GM21619 (cell line): Measurements from ENCODE around the gene CANX.
"Not testable (repeated sequence)": the region's sequence is repeated elsewhere in the genome, so short reads cannot be mapped to it uniquely, and the experiment has no call there.

Experiments
- ATAC-seq: cut with Tn5 transposase; IDR thresholded peaks from one replicate; pipeline ENCODE4 v1.9.1; 2021; ENCODE audit not compliant: unreplicated experiment

CANX gene

GRCh38 chr5:179697993-179698934, 503 bp upstream of the CANX start:
- peak; percentile 90 for ATAC-seq

GRCh38 chr5:179699616-179700237, 960 bp downstream of the CANX start:
- no peak for ATAC-seq

GRCh38 chr5:179700401-179700918, 1.7 kb downstream of the CANX start:
- ATAC-seq, result no peak

DNA sequence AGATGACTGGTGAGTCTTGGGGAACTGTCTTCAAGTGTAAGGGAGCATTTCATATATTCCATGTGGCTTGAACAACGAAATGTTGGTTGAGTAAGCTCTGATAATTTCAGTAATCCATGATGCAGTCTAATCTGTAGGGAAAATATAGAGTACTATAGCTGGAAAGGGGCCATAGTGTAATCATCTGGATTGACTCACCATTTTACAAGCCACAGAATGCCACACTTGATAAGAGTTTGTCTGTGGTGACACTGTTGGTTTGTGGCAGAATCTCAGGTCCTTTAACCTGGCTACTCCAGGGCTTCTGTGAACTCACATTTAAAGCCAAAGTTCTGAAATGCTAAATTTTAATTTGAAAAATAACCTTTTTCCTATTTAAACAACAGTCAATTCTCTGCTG, 17.5 kb downstream of the CANX start:
- no peak for ATAC-seq

GRCh38 chr5:179720222-179720621, 21.5 kb downstream of the CANX start:
- no peak for ATAC-seq

GRCh38 chr5:179724163-179724562, 25.4 kb downstream of the CANX start:
- no peak for ATAC-seq

GRCh38 chr5:179727106-179727505, 28.3 kb downstream of the CANX start:
- no peak for ATAC-seq

DNA sequence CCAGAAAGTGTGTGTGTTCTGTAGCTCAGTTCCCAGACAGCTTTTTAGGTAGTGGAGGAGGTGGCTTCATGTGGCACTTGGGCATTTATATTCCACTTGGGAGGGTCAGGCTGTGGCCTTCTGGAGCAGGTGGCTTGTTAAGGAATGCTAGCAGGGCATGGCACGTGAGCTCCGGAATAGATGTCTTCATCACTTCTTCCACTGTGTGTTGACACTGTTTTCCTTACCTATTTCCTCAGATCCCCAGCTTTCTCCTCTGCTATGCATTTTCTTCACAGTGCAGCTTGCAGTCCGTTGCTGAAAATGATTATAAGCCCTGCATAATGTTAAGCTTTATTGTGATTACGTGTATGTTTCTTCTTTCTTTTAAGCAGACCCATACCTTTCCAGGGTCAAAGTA, 30.5 kb downstream of the CANX start:
- no peak for ATAC-seq

DNA sequence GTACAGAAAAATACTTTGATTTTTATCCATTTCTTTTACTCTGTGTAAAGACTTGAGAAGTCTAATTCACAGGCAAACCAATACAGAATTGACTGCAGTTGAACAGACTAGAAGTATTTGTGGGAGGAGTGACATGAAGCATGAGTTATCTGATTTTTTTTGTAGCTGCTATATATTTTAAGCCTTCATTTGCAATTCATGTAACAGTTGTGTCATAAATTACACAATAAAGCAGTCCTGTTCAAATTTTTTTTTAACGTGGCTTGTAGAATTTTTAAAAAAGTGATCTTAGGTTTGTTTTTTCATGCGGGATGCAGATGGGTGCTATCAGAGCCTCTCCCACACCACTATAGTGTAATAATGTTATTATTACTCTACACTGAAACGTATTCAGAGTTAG, 31.0 kb downstream of the CANX start:
- ATAC-seq, result no peak

DNA sequence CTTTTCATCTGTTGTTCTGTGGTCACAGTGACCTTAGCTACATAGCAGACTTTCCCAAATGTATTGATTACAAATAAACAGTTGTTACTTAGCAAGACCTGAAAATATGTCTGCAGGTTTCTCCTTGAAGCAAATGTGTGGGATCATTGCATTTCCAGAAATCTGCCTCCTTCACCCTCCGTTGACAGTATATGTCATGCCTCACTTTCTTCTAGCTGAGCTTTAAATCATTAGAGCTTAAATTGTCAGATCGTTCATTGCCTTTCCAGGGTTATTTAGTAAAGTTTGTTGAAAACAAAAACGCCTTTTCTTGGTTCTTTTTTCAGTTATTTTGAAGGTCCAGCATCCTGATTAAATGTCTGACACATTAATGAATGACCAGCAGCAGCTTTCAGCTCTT, 31.6 kb downstream of the CANX start:
- no peak for ATAC-seq

DNA sequence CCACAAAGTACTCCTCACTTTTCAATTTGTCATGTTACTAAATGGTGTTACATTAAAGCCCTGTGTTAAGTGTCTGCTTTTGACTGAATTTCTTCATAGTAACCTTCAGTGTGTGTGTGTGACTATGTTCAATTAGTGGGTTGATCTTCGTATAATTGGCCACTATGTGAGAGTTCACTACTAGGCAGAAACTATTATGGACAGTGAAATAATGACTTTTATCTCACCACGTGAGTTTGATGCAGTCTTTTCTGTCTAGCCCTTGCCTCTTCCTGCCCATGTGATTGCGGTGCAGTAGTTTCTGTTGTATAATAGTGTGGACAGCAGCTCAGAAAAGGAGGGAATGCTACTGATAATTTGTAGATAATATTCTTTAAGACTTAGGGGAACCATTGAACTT, 32.1 kb downstream of the CANX start:
- ATAC-seq, result no peak

- ATAC-seq, result peak; percentile 21
Observed at GRCh38 chr5:179731791-179732411, 33.1 kb downstream of the CANX start.

- ATAC-seq, result peak; percentile 94
Observed at GRCh38 chr5:179732412-179732917, 33.7 kb downstream of the CANX start, which contains the start of gene MAML1. TSS of gene MAML1 (plus strand) at chr5:179732822. CDS start at chr5:179733113, 291 bp downstream.

DNA sequence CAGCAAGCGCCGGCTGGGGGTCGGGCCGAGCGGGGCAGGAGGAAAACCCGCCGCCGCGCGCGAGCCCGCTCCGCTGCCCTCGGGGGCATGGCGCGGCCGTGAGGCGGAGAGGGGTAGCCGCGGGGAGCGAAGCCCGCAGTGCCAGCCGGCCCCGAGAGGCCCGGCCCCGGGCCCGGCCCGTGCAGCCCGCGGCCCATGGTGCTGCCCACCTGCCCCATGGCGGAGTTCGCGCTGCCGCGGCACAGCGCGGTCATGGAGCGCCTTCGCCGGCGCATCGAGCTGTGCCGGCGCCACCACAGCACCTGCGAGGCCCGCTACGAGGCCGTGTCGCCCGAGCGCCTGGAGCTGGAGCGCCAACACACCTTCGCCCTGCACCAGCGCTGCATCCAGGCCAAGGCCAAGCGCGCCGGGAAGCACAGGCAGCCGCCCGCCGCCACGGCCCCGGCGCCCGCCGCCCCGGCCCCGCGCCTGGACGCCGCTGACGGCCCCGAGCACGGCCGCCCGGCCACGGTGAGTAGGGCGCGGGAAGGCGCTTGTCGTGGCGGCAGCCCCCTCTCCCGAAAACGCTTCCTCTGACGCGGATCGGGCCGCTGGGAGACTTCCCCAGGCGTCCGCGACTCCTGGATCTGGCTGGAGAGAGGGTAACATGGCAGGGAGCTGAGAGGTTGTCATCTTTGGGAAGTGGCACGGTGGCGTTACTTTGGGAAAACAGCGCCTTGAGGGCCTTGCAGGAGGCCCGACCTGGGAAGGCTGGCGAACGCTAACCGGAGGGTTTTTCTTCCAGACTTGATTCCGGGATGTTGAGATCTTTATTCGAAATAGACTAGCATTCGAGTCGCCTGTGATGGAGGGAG, 34.4 kb downstream of the CANX start:
- peak; percentile 19 for ATAC-seq

DNA sequence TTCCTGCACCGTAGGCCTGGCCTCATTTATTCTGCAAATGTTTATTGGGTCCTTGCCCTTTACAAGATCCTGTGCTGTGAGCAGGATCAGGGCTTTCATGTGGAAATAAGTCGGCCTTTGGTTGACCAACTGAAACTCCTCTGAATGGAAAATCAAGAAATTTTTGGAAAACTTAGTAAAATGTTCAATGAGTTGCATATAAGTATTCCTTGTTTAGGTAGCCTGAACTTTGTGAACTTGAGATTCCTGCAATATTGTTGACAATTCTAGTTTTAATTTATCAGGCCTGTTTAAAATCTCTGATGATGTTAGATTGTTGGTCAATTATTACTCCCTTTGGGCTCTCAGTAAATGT, 35.0 kb downstream of the CANX start:
- no peak for ATAC-seq

DNA sequence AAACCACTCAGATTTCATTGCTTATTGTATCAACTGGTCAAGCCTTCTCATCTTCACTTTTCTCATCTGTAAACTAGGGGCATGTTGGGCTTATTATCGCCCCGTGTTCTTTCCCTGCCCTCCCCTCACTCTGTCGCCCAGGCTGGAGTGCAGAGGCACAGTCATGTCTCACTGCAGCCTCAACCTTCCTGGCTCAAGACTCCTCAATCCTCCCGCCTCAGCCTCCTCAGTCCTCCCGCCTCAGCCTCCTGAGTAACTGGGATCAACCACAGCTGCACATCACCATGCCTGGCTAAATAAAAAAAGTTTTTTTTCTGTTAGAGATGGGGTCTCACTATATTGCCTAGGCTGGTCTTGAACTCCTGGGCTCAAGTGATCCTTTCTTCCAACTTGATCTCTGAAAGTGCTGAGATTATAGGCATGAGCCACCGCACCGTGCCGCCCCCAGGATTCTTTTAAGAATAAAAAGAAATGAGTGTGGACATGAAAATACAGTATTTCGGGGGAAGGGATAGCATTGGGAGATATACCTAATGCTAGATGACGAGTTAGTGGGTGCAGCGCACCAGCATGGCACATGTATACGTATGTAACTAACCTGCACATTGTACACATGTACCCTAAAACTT, 35.9 kb downstream of the CANX start:
- no peak for ATAC-seq

DNA sequence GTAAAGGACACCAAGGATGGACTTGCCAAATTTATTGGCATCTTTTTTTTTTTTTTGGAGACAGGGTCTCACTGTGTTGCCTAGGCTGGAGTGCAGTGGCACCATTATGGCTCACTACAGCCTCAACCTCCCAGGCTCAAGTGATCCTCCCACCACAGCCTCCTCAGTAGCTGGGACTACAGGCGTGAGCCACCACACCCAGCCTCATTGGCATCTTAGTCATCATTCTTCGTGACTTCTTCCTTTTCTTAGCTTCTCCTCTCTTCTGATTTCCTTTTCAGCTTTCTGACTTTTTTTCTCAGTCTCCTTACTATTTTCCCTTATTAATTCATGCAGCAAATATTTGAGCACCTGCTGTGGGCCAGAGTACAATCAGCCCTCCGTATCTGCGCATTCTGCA, 40.0 kb downstream of the CANX start:
- ATAC-seq, result no peak

- not testable (repeated sequence) for ATAC-seq
Observed at GRCh38 chr5:179744106-179744505, 45.3 kb downstream of the CANX start.

GRCh38 chr5:179746872-179747271, 48.1 kb downstream of the CANX start:
- no peak for ATAC-seq

GRCh38 chr5:179747811-179748210, 49.0 kb downstream of the CANX start:
- no peak for ATAC-seq
